Stimulated activated CD8-positive, alpha-beta memory T cell treated with anti-CD3 and anti-CD28 coated beads, Interleukin-7, amount 100 ng/mL, for 1 hour (primary cell): Measurements from ENCODE around the gene FXN.
A peak's percentile ranks its signal among the peaks of the same experiment; 100 is the strongest.
"Not testable (repeated sequence)": the region's sequence is repeated elsewhere in the genome, so short reads cannot be mapped to it uniquely, and the experiment has no call there.

Experiments used
- DNase-seq, 2 donors: peaks; one replicate each; pipeline ENCODE4 v3.0.0-alpha.2; 2020; ENCODE audit warnings: low read depth in 2 of 2

The FXN gene

GRCh38 chr9:69035438-69036308 is at the start of gene FXN:
FXN (plus strand) TSS chr9:69035752; CDS start chr9:69035783, 31 bp downstream.
- DNase-seq, result peak; percentile 56 to 68

- DNase-seq, result not testable (repeated sequence)
Measured at GRCh38 chr9:68986949-68987348, 48.6 kb upstream of the FXN start.

GRCh38 chr9:68991457-68991856 is 44.1 kb upstream of the FXN start:
- no peak for DNase-seq

GRCh38 chr9:68995776-68996175 is 39.8 kb upstream of the FXN start:
- DNase-seq, result no peak

GRCh38 chr9:68996462-68996861 is 39.1 kb upstream of the FXN start:
- DNase-seq, result no peak

GRCh38 chr9:68997666-68998065 is 37.9 kb upstream of the FXN start:
- DNase-seq, result no peak

GRCh38 chr9:68998385-68998784 is 37.2 kb upstream of the FXN start:
- DNase-seq, result no peak

GRCh38 chr9:68998812-68999211 is 36.7 kb upstream of the FXN start:
- no peak for DNase-seq

GRCh38 chr9:68999393-69000105 is 36.0 kb upstream of the FXN start:
- peak in 1 of 2 donors; percentile 27 for DNase-seq

GRCh38 chr9:69001921-69002320 is 33.6 kb upstream of the FXN start:
- DNase-seq, result no peak

- DNase-seq, result no peak
Measured at GRCh38 chr9:69003051-69003450, 32.5 kb upstream of the FXN start.

- DNase-seq, result no peak
Measured at GRCh38 chr9:69004836-69005235, 30.7 kb upstream of the FXN start.

- DNase-seq, result no peak
Measured at GRCh38 chr9:69009708-69010107, 25.8 kb upstream of the FXN start.

- DNase-seq, result no peak
Measured at GRCh38 chr9:69012696-69013381, 22.7 kb upstream of the FXN start.

GRCh38 chr9:69013382-69013727 is 22.2 kb upstream of the FXN start:
- DNase-seq, result no peak

GRCh38 chr9:69014013-69014412 is 21.5 kb upstream of the FXN start, which contains the start of gene PRKACG:
PRKACG (minus strand) TSS chr9:69014113; CDS start chr9:69014092, 21 bp downstream.
- no peak for DNase-seq

- no peak for DNase-seq
Measured at GRCh38 chr9:69016191-69017096, 19.1 kb upstream of the FXN start.

- DNase-seq, result no peak
Measured at GRCh38 chr9:69018737-69019136, 16.8 kb upstream of the FXN start.

- DNase-seq, result no peak
Measured at GRCh38 chr9:69019808-69020207, 15.7 kb upstream of the FXN start.

GRCh38 chr9:69020301-69021145 is 15.0 kb upstream of the FXN start:
- no peak for DNase-seq
